Measurements from ENCODE around the gene FOXP3.
A peak's percentile ranks its signal among the peaks of the same experiment; 100 is the strongest.

FOXP3 gene

DNA sequence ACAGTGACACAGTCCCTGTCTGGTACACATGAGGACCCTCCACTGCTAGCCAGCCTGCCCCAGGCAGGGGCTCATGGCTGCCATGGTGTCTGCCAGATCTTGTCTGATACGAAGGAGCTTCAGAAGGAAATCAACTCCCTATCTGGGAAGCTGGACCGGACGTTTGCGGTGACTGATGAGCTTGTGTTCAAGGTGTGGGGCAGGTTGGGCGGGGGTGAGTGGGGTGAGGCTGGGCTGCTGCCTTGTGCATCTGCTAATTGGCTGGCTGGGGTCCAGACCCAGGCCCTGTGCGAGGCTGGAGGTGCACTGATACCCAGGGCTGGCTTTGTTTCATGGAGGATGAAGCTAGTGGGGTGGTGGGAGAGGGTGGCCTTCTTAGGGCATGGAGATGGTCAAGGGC, 15.4 kb downstream of the FOXP3 start:
- DNase-seq: no peak

DNA sequence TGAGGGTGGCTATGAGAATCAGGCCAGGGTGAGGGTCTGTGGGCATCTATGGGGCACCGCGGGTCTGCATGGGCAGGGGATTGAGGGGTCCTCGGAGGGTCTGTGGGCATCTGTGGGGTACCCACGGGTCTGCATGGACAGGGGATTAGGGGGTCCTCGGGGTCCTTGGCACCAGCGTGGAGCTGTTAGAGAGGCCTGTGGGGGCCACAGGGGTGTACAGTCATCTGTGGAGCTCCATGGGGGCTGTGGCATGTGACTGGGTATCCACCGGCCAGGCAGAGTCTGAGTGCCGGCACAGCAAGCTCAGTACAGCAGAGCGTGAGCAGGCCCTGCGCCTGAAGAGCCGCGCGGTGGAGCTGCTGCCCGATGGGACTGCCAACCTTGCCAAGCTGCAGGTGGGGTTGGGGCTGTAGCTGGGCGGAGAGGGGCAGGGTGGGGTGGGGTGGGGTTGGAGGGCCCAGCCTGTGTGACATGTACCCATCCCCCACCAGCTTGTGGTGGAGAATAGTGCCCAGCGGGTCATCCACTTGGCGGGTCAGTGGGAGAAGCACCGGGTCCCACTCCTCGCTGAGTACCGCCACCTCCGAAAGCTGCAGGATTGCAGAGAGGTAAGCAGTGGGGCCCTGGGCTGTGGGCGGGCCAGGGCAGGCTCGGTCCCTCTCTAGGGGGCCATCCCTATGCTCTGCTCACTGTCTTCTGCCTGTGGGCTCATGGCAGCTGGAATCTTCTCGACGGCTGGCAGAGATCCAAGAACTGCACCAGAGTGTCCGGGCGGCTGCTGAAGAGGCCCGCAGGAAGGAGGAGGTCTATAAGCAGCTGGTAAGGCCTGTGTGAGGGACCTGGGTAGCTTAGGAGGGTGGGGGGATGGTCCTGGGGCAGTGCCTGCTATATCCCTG, 16.3 kb downstream of the FOXP3 start:
- no peak for DNase-seq

DNA sequence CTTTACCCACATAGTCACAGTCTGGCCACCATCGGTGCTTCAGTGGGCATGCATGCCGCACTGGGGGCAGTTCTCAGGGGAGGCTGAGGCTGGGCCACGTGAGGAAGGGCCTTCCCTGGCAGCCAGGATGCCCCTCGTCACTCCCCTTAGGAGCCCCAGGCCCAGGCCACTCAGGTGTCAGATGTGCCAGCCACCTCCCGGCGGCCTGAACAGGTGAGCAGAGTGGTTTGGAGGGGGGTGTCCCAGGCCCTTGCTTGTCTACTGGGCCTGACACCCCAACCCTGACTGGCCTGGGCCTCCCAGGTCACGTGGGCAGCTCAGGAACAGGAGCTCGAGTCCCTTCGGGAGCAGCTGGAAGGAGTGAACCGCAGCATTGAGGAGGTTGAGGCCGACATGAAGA, 17.2 kb downstream of the FOXP3 start:
- no peak for DNase-seq

DNA sequence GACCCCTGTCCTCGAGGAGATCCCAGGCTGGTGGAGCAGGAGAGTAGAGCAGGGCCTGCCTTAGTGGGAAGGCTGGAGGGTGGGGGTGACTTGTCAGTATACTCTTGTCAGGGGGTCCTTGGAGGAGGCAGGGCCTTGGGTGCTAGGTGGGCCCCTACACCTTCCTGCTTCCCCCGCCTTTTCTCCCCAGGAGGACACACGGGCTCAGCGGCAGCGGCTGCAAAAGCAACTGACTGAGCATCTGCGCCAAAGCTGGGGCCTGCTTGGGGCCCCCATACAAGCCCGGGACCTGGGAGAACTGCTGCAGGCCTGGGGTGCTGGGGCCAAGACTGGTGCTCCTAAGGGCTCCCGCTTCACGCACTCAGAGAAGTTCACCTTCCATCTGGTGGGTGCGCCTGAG, 18.0 kb downstream of the FOXP3 start:
- no peak for DNase-seq

DNA sequence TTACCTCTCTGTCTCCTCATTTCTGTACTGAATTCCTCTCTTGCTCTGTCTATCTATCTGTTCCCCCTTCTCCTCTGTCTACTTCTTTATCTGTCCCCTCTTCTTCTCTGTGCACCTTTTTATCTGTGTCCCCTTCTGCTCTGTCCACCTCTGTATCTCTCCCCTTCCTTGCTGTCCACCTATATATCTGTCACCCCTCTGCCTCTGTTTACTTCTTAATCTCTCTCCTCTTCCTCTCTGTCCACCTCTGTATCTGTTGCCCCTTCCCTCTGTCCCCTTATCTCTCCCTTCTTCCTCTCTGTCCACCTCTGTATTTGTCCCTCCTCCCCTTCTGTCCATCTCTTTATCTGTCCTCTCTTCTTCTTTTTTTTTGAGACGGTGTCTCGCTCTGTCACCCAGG, 20.3 kb downstream of the FOXP3 start:
- no peak for DNase-seq

DNA sequence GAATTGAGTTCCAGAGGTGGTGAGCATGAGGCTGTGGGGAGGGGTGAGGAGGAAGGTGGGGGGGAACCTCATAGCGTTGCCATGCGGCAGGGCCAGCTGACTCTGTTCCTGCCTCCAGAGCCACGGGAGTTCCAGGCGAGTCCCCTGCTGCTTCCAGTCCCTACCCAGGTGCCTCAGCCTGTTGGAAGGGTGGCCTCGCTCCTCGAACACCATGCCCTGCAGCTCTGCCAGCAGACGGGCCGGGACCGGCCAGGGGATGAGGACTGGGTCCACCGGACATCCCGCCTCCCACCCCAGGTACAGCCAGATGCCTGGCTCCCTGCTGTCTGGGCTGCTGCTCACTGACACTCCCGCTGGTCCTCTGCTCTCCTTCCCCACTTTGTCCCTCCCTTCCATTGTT, 21.3 kb downstream of the FOXP3 start:
- DNase-seq: no peak

DNA sequence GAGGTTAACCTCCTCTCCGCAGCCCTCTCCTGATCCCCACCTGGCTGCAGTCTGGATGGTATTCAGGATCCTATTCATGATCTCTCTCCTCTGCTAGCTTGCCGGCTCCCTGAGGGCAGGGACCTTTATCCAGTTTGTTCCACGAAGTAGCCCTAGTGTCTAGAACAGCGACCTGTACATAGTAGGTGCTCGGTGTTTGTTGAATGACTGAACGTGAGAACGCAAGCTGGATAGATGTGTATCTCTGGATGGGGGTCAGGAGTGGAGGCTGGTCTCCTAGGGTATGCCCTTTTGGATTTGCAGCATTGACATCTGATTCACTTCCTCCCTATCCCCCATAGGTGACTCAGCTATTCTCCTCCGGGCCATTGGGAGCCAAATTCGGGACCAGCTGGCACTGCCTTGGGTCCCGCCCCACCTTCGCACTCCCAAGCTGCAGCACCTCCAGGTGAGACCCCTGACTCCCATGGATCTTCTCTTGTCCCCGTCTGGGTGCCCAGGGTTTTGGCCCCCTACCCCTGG, 21.9 kb downstream of the FOXP3 start:
- no peak for DNase-seq

DNA sequence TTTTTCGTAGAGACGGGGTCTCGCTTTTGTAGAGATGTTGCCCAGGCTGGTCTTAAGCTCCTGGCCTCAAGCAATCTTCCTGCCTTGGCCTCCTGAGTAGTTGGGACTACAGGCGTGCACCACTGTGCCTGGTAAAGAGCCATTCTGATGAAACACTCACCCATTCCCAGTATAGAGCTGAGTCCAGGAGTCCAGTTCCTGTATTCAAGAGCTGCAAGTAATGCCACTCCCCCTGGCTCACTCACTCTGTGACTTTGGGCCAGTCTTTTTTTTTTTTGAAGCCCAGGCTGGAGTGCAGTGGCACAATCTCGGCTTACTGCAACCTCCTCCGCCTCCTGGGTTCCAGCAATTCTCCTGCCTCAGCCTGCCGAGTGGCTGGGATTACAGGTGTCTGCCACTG, 25.8 kb downstream of the FOXP3 start:
- DNase-seq: no peak

DNA sequence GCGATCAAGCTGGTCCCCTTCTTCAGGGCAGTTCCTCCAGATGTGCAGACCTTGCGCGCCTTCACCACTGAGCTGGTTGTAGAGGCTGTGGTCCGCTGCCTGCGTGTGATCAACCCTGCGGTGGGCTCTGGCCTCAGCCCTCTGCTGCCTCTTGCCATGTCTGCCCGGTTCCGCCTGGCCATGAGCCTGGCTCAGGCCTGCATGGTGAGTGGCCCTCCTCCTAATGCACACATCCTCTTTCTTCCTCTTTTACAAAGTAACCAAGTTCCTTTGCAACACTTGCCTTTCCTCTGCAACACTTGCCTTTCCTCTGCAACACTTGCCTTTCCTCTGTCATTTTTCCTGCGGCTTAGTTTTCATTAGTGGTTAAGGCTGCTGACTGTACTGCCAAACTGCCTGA, 27.4 kb downstream of the FOXP3 start:
- no peak for DNase-seq

DNA sequence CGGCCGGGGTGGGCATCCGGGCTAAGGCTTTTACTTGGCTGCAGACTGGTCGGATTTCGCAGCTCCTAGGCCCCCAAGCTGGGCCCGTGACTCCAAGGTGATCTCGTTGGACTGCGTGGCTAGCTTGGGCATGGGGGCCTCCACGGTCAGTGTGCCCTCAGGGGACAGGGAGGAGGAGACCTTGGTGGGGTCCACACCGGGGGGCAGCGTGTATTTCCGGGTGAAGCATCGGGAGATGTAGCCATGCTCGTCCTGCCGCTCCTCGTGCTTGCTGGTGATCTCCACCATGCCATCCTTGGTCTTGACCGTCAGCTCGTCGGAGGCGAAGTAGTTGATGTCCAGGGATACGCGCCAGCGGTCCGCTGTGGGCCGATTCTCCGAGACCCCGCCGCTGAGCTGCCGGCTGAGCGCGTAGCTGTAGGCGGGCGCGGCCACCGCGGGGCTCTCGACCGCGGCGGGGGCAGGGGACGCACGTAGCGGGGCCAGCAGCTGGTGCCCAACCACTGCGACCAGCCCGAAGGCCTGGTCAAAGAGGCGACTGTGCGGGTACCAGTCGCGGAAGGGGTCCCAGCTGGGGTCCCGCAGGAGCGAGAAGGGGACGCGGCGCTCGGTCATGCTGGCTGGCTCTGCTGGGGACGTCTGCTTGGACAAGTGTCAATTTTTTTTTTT, 30.5 kb downstream of the FOXP3 start:
- no peak for DNase-seq

DNA sequence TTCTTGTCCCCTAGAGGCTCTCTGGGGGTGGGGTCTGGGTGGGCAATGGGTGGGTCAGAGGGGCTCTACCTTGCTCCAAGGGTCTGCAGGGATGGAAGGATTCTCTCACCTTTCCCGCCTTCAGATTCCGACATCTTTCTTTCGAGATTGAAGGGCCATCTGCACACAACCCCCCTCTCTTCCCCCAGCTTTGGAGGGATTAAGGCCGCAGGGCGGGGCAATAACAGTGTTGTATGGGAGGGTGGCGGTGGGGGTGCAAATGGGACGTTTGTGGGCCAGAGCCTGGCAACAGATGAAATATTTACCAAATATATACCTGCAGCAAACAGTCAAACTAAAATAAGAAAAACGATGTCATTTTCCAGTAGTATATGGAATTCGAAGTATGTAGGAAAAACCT, 31.3 kb downstream of the FOXP3 start, which contains the start of gene CACNA1F:
TSS of gene CACNA1F (minus strand) at position 165 of the 400 bp plus-strand sequence. CDS start at position 134, 31 bp downstream.
- DNase-seq: no peak

DNA sequence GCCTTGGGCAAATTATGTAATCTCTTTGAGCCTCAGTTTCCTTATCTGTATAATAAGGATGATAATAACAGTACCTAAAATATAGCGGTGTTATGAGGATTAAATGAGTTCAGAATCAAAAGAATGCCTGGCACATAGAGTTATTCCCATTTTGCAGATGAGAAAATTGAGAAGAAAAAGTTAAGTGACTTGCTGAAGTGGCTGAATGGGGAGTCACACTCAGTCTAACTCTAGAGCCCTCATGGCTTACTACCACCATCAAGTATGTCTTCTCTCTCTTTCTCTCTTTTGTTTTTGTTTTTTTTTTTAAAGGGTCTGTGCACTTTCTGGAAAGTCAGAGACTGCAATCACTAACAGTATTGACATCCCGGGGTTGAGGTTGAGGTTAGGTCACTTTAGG, 32.0 kb downstream of the FOXP3 start:
- DNase-seq: no peak

DNA sequence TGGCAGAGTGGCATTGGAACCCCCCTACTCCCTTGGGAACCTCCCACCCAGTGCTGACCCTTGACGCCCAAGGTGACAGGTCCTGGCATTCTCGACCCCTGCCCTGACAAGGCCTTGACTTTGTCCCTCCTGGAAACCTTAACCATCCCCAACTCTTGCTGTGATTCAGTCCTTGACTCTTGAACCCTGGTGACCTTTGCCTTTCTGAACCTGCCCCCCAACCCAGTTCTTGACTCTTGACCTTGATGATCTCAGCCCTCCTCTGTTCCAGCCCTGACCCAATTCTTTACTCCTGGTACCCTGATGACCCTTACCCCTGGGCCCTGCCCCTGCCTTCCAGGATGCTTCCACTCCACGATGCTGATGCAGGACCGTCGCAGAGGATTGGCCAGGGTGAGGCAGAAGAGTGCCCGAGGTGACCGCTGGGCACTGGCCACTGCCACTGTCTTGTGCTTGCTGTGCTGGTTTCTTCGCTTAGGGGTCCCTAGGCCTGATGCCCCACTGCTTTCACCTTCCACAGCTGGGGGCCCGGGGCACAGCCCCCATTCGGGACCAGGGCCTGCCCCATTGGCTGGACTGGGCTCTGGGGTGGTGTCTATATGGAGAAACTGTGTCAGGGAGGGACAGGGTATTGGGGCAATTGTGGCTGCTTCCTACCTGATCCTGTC, 33.0 kb downstream of the FOXP3 start:
- DNase-seq: no peak

DNA sequence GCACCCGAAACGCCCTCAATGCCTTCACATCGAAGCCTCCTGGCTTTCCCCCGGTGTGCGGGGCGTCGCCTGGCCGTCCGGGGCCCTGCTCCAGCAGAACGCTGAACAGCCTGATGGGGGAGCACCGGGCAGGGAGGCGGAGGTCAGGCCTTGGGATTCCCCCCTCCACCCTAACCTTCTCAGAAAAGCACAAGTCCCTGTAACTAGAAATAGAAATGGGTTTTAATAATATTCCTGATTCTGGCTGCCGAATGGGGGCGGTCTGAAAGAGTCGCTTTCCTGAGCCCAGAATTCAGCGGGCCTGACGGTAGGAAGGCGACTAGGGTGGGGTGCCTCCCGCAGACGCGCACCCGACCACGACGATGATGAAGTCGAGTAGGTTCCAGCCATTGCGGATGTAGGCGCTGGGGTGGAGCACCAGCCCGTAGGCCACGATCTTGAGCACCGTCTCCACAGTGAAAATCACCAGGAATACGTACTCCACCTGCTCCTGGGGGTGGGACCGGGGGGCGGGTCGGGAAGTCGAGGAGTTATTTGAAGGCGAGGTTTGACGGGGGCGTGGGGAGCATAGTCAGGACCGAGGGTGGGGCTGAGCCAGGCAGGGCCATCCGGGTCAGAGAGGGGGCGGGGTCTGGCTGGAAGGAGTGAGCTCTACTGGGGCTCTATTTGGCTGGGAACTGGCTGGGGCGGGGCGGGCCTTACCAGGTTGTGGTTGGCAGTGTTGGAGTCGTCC, 33.8 kb downstream of the FOXP3 start:
- peak; percentile 57 for DNase-seq

DNA sequence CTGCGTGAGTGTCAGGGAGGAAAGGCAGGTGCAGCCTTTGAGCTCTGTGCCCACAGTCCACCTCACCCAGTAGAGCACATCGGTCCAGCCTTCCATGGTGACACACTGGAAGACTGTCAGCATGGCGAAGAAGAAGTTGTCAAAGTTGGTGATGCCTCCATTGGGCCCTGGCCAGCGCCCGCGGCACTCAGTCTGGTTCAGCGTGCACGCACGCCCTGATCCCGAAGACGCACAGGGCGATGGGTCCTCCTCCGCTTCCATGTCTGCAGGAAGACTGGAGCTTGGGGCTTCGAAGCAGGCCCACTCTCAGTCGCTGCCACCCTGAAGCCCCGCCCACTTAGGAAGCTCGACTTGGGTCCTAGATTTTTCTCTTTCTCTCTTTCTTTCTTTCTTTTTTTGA, 36.3 kb downstream of the FOXP3 start:
- DNase-seq: no peak

DNA sequence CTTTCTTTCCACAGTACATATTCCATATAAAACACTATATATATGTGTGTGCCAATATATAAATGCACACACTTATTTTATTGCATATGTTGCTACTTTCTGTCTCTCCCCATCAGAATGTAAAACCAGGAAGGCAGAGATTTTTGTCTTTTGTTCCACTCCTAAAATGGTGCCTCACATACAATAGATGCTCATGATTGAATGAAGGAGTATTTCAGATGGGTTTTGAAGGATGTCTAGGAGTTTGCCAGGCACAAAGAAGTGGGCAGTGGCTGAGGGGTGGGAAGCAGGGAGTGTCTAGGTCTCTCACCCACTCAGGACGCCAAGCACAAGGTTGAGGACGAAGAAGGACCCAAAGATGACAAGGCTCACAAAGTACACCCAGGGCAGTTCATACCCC, 36.8 kb downstream of the FOXP3 start:
- no peak for DNase-seq

DNA sequence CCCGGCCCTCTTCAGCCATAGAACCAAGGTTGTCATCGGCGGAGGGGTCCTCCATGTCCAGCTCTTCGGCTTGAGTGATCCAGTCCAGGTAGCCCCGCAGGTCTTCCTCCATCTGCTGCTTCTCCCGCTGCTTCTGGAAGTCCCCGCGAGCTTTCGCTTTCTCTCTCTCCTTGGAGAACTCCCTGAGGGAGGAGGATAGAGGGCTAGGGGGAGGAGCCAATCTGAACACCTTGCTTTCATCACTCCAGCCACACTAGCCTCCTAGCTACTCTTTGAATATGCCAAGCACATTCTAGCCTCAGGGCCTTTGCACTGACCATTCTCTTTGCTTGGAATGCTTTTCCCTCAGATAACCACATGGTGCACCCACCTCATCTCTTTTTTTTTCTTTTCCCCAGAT, 37.6 kb downstream of the FOXP3 start:
- DNase-seq: no peak

DNA sequence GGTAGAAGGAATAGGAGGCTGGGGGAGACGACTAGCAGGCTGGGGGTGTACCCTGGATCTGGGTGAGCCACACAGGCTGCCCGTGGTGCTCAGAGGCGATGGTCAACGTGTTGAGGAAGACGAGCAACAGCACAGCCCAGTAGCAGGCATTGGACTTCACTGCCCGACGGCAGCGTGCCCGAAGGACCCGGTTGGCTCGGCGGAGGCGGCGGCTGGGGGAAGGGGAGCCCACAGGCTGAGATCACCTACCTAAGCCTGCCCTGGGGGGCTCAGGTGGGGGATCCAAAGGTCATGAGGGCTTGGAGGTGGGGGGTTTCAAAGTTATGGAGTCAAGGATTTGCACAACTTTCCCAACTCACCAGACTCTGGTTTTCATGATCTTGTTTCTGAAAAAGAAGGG, 38.7 kb downstream of the FOXP3 start:
- no peak for DNase-seq

DNA sequence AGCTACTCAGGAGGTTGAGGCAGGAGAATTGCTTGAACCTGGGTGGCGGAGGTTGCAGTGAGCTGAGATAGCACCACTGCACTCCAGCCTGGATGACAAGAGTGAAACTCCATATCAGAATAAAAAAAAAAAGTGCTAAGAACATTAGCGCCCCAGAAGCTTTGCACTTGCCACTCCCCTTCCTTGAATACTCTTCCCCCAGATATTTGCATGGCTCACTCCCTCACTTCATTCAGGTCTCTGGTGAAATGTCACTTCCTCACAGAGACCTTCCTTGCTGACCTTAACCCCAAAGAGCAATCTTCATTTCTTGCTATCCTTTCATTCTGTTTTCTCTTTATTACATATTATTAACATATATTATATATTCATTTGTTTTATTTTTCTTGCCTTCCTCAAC, 42.6 kb downstream of the FOXP3 start:
- DNase-seq: no peak

DNA sequence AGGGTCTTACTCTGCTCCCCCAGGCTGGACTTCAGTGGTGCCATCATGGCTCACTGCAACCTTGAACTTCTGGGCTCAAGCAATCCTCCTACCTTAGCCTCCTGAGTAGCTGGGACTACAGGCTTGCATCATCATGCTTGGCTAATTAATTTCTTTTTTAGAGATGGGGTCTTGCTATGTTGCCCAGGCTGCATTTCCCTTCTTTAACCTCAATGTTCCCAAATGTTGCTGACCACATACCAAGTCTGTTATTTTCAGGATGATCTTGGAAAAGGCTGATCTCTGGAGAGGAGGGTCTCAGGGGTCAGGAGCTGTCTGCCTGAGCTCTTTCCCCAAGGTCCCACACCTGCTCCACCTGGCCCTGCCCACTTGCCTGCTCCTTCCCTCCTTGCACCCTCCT, 44.4 kb downstream of the FOXP3 start:
- no peak for DNase-seq

DNA sequence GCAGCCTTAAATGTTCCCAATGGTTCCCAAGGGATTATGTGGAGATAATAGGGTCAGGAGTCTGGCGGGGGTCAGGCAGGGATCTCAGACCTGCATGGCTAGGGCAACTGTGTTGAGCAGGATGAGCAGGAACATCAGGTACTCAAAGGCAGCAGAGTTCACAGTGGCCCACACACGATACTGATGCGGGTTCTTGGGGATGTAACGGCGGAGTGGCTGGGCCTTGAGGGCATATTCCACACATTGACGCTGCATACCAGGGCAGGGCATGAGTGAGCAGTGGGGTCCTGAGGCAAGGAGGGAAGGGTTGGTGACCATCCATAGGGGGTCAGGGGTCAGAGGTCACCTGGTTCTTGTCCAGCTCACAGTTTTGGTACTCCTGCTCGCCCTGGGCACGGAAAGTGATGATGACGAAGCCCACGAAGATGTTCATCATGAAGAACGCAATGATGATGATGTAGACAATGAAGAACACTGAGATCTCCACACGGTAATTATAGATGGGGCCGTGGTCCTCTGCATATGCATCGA, 49.4 kb downstream of the FOXP3 start:
- no peak for DNase-seq

DNA sequence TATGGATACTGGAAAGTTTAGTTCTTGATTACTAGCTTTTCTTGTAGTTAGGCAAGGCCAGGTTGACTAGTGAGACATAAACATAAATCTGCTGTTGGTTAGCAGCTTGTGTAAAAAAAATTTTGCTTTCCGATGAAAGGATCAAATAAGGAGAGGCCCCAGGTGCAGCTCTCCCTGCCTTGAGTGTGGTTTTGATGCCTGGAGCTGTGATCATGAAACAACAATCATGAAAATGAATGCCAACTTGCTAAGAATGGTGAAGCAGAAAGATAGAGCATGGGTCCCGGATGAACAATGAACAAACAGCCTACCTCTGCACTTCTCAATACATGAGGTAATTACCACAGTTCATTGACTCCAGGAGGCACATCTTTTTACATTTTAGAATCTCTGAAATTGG, 50.1 kb downstream of the FOXP3 start:
- no peak for DNase-seq

DNA sequence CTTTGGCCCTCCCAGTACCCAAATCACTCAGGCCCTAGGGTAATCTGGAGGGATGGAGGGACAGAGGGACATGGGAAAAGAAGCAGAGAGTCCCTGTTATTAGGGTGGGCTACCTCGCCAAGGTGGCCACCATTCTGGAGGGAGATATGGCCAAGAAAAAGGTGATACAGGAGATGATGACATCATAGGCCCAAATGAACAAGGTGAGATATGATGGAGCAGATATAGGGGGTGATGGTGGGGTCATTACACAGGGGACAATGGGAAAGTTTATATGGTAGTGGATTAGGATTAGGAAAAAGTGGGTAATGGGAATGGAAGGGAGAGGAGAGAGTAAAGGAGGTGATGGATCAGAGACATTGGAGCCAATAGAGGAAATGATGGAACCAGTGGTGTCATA, 51.6 kb downstream of the FOXP3 start:
- no peak for DNase-seq

All from stimulated activated CD4-positive, alpha-beta T cell treated with anti-CD3 and anti-CD28 coated beads, Interleukin-4, amount 100 ng/mL, for 24 hours (primary cell).